Osteoblast (primary cell): ENCODE measurements around the gene HSPBAP1. TPM values are rescaled to one million over a fixed set of nuclear protein-coding genes. Genes with fewer than 3 reads are reported as not detected.

Experiments used
- DNase-seq: peaks from one replicate; pipeline ENCODE4 v3.0.0; 2011; ENCODE audit warnings: low spot score, mixed read lengths; ENCODE audit not compliant: insufficient read length; ENCODE audit errors: missing footprints
- H2AFZ ChIP-seq: 2 replicates; pipeline ENCODE4 v1.6.0; 2011; ENCODE audit warnings: mild to moderate bottlenecking, low read length
- H3K27ac ChIP-seq: 2 replicates; pipeline ENCODE4 v1.5.1; 2011; ENCODE audit warnings: mild to moderate bottlenecking, low read depth, low read length, moderate library complexity
- H3K27me3 ChIP-seq: 2 replicates; pipeline ENCODE4 v1.6.0; 2012; ENCODE audit warnings: mild to moderate bottlenecking, control low read depth, inconsistent platforms, low read length, moderate library complexity; ENCODE audit not compliant: insufficient read depth
- H3K36me3 ChIP-seq: 2 replicates; pipeline ENCODE4 v1.5.1; 2011; ENCODE audit warnings: mild to moderate bottlenecking, low read length, control low read depth, moderate library complexity; ENCODE audit not compliant: insufficient read depth
- H3K4me1 ChIP-seq: 2 replicates; pipeline ENCODE4 v1.5.1; 2011; ENCODE audit warnings: mild to moderate bottlenecking, low read length, control low read depth, moderate library complexity; ENCODE audit not compliant: insufficient read depth
- H3K4me2 ChIP-seq: 2 replicates; pipeline ENCODE4 v1.6.0; 2011; ENCODE audit warnings: mild to moderate bottlenecking, low read length; ENCODE audit not compliant: insufficient read depth
- H3K4me3 ChIP-seq: fragments of 200-600 bp; sonication (generic); 3 replicates; pipeline ENCODE4 v1.5.1; 2012; ENCODE audit warnings: mild to moderate bottlenecking, low read length, inconsistent platforms; ENCODE audit not compliant: insufficient read depth
- H3K79me2 ChIP-seq: 2 replicates; pipeline ENCODE4 v1.6.0; 2012; ENCODE audit warnings: mild to moderate bottlenecking, low read length, control low read depth, inconsistent platforms; ENCODE audit not compliant: insufficient read depth
- H3K9me3 ChIP-seq: 2 replicates; pipeline ENCODE4 v1.5.1; 2011; ENCODE audit warnings: low read depth, low read length, control low read depth
- H4K20me1 ChIP-seq: 2 replicates; pipeline ENCODE4 v1.6.0; 2012; ENCODE audit warnings: mild to moderate bottlenecking, low read length, control low read depth; ENCODE audit not compliant: insufficient read depth
- CTCF ChIP-seq: IDR thresholded peaks from 2 replicates; pipeline ENCODE4 v1.5.1; 2011; ENCODE audit warnings: mild to moderate bottlenecking, low read depth, low read length, moderate library complexity; ENCODE audit errors: extremely low read depth
- total RNA-seq: library from RNA; depleted of rRNA; stranded (reverse); fragments of >200 nt; gene quantifications from 2 replicates; pipeline ENCODE4 v1.2.3, GENCODE V29; 2012

The HSPBAP1 gene
- total RNA-seq, 1 donor = 13.8 TPM

- no peaks in the 10 kb centered on the region for H3K9me3 ChIP-seq
- DNase-seq = no peak
- H3K27ac ChIP-seq = no peak overlapping the region
- H3K4me1 ChIP-seq = no peaks in the 10 kb centered on the region
- TF ChIP-seq CTCF = no peak
- H3K36me3 ChIP-seq = no peaks in the 10 kb centered on the region
- H3K79me2 ChIP-seq = no peaks in the 10 kb centered on the region
- no peak overlapping the region for H3K4me2 ChIP-seq
- no peaks in the 10 kb centered on the region for H3K27me3 ChIP-seq
- H4K20me1 ChIP-seq = no peaks in the 10 kb centered on the region
- H3K4me3 ChIP-seq = no peak overlapping the region
- H2AFZ ChIP-seq = no peak overlapping the region
These were observed 33.0 kb downstream of the HSPBAP1 start for GRCh38 chr3:122760453-122761271.

- H3K9me3 ChIP-seq = no peaks in the 10 kb centered on the region
- H3K4me3 ChIP-seq = no peak overlapping the region
- H3K4me2 ChIP-seq = no peak overlapping the region
- no peaks in the 10 kb centered on the region for H3K36me3 ChIP-seq
- H2AFZ ChIP-seq = no peak overlapping the region
- TF ChIP-seq CTCF = no peak
- DNase-seq = no peak
- H4K20me1 ChIP-seq = no peaks in the 10 kb centered on the region
- H3K79me2 ChIP-seq = no peaks in the 10 kb centered on the region
- no peaks in the 10 kb centered on the region for H3K27me3 ChIP-seq
- no peaks in the 10 kb centered on the region for H3K4me1 ChIP-seq
- H3K27ac ChIP-seq = no peak overlapping the region
These were observed 34.6 kb downstream of the HSPBAP1 start for GRCh38 chr3:122758877-122759560.

- Histone ChIP-seq H3K4me1 (no peaks in the 10 kb centered on the region), H3K27me3 (no peaks in the 10 kb centered on the region), H4K20me1 (no peaks in the 10 kb centered on the region), H3K79me2 (no peaks in the 10 kb centered on the region), H3K27ac (no peak overlapping the region), H3K4me2 (no peak overlapping the region), H3K9me3 (no peaks in the 10 kb centered on the region), H3K4me3 (no peak overlapping the region), H3K36me3 (no peaks in the 10 kb centered on the region), H2AFZ (no peak overlapping the region)
- DNase-seq = no peak
- TF ChIP-seq CTCF = no peak
These were observed 38.1 kb downstream of the HSPBAP1 start for GRCh38 chr3:122755491-122755890.

GRCh38 chr3:122754929-122755328 lies 38.7 kb downstream of the HSPBAP1 start:
- DNase-seq = peak; percentile 56
- Histone ChIP-seq H2AFZ (no peak overlapping the region), H3K9me3 (no peaks in the 10 kb centered on the region)

More at GRCh38 chr3:122754929-122755328, 38.7 kb downstream of the HSPBAP1 start:
- no peaks in the 10 kb centered on the region for H3K4me1 ChIP-seq
- no peak overlapping the region for H3K27ac ChIP-seq
- H3K4me2 ChIP-seq = no peak overlapping the region
- H4K20me1 ChIP-seq = no peaks in the 10 kb centered on the region
- H3K27me3 ChIP-seq = no peaks in the 10 kb centered on the region
- no peak overlapping the region for H3K4me3 ChIP-seq
- TF ChIP-seq CTCF = peak; percentile 88
- no peaks in the 10 kb centered on the region for H3K79me2 ChIP-seq
- no peaks in the 10 kb centered on the region for H3K36me3 ChIP-seq
